ENCODE data around the gene ECE1.

ECE1 gene

GRCh38 chr1:21239221-21239620 is 51.0 kb downstream of the ECE1 start:
- Histone ChIP-seq H3K4me1 (ENCODE audit: control insufficient read depth in 1 of 2, insufficient read depth in 2 of 2, low read length in 2 of 2) (peaks cover 9 to 14% of the 10 kb centered on the region in 2 experiments), H4K91ac (ENCODE audit: low read depth, low read length) (peak overlapping the region; percentile 77), H3K79me1 (ENCODE audit: low read length) (no peaks in the 10 kb centered on the region), H3K79me2 (ENCODE audit: control insufficient read depth, insufficient read depth, low read length, poor library complexity) (no peaks in the 10 kb centered on the region), H3K27ac (ENCODE audit: low read depth, low read length) (no peak overlapping the region), H3K18ac (ENCODE audit: low read length) (no peak overlapping the region), H4K12ac (ENCODE audit: low read depth, low read length) (no peak overlapping the region), H3K9ac (ENCODE audit: low read length) (no peak overlapping the region), H3K4ac (ENCODE audit: low read depth, low read length) (no peak overlapping the region), H3K27me3 (ENCODE audit: insufficient read depth, low read length) (no peaks in the 10 kb centered on the region), H3K4me3 (ENCODE audit: low read depth, low read length) (no peak overlapping the region), H3K14ac (ENCODE audit: low read length) (no peak overlapping the region), H3K36me3 (ENCODE audit: control insufficient read depth in 1 of 2, insufficient read depth in 2 of 2, low read length in 2 of 2) (peaks cover 10 to 16% of the 10 kb centered on the region in 2 experiments), H3K4me2 (ENCODE audit: low read length) (no peak overlapping the region), H2AK5ac (ENCODE audit: low read length) (no peak overlapping the region), H2AFZ (ENCODE audit: insufficient read depth, low read length, poor library complexity) (no peak overlapping the region), H2BK5ac (ENCODE audit: low read depth, low read length, poor library complexity) (no peak overlapping the region), H3K23ac (ENCODE audit: low read length) (no peak overlapping the region), H2BK120ac (ENCODE audit: insufficient read depth, low read length, poor library complexity) (no peak overlapping the region), H4K8ac (ENCODE audit: low read depth, low read length) (no peak overlapping the region), H3K9me3 (ENCODE audit: insufficient read depth, low read depth, low read length) (no peaks in the 10 kb centered on the region), H2BK12ac (ENCODE audit: low read length) (no peak overlapping the region)
- WGBS (ENCODE audit: extremely low coverage, insufficient coverage, insufficient read length), result no CpG with 5 or more reads among the region's 10 CpGs
- peak; percentile 78 to 82 for DNase-seq

GRCh38 chr1:21238141-21238800 is 52.0 kb downstream of the ECE1 start:
- Histone ChIP-seq H2BK120ac (ENCODE audit: insufficient read depth, low read length, poor library complexity) (no peak overlapping the region), H2BK5ac (ENCODE audit: low read depth, low read length, poor library complexity) (peak overlapping the region; percentile 0), H4K8ac (ENCODE audit: low read depth, low read length) (no peak overlapping the region), H3K79me2 (ENCODE audit: control insufficient read depth, insufficient read depth, low read length, poor library complexity) (no peaks in the 10 kb centered on the region), H3K4me2 (ENCODE audit: low read length) (no peak overlapping the region), H2BK12ac (ENCODE audit: low read length) (no peak overlapping the region), H2AK5ac (ENCODE audit: low read length) (no peak overlapping the region), H3K27me3 (ENCODE audit: insufficient read depth, low read length) (no peaks in the 10 kb centered on the region), H3K36me3 (ENCODE audit: control insufficient read depth in 1 of 2, insufficient read depth in 2 of 2, low read length in 2 of 2) (peaks cover 4 to 12% of the 10 kb centered on the region in 2 experiments), H3K14ac (ENCODE audit: low read length) (no peak overlapping the region), H3K18ac (ENCODE audit: low read length) (peak overlapping the region; percentile 7), H2AFZ (ENCODE audit: insufficient read depth, low read length, poor library complexity) (no peak overlapping the region), H4K91ac (ENCODE audit: low read depth, low read length) (peak overlapping the region; percentile 22), H3K9ac (ENCODE audit: low read length) (no peak overlapping the region), H3K79me1 (ENCODE audit: low read length) (no peaks in the 10 kb centered on the region), H3K4me1 (ENCODE audit: control insufficient read depth in 1 of 2, insufficient read depth in 2 of 2, low read length in 2 of 2) (peaks cover 9 to 14% of the 10 kb centered on the region in 2 experiments), H4K12ac (ENCODE audit: low read depth, low read length) (no peak overlapping the region), H3K4ac (ENCODE audit: low read depth, low read length) (no peak overlapping the region), H3K23ac (ENCODE audit: low read length) (no peak overlapping the region), H3K27ac (ENCODE audit: low read depth, low read length) (peak overlapping the region; percentile 35), H3K4me3 (ENCODE audit: low read depth, low read length) (no peak overlapping the region), H3K9me3 (ENCODE audit: insufficient read depth, low read depth, low read length) (no peaks in the 10 kb centered on the region)
- WGBS (ENCODE audit: extremely low coverage, insufficient coverage, insufficient read length), result no CpG with 5 or more reads among the region's 17 CpGs
- peak; percentile 99 for DNase-seq

GRCh38 chr1:21237446-21238088 is 52.7 kb downstream of the ECE1 start:
- Histone ChIP-seq H4K8ac (ENCODE audit: low read depth, low read length) (no peak overlapping the region), H3K9me3 (ENCODE audit: insufficient read depth, low read depth, low read length) (no peaks in the 10 kb centered on the region), H3K27me3 (ENCODE audit: insufficient read depth, low read length) (no peaks in the 10 kb centered on the region), H2BK120ac (ENCODE audit: insufficient read depth, low read length, poor library complexity) (no peak overlapping the region), H3K79me2 (ENCODE audit: control insufficient read depth, insufficient read depth, low read length, poor library complexity) (no peaks in the 10 kb centered on the region), H3K27ac (ENCODE audit: low read depth, low read length) (peak overlapping the region; percentile 35), H2AFZ (ENCODE audit: insufficient read depth, low read length, poor library complexity) (no peak overlapping the region), H4K12ac (ENCODE audit: low read depth, low read length) (no peak overlapping the region), H3K18ac (ENCODE audit: low read length) (peak overlapping the region; percentile 7), H3K4me3 (ENCODE audit: low read depth, low read length) (no peak overlapping the region), H3K4me1 (ENCODE audit: control insufficient read depth in 1 of 2, insufficient read depth in 2 of 2, low read length in 2 of 2) (peaks cover 9 to 14% of the 10 kb centered on the region in 2 experiments), H3K4me2 (ENCODE audit: low read length) (no peak overlapping the region), H2BK5ac (ENCODE audit: low read depth, low read length, poor library complexity) (no peak overlapping the region), H2BK12ac (ENCODE audit: low read length) (no peak overlapping the region), H3K36me3 (ENCODE audit: control insufficient read depth in 1 of 2, insufficient read depth in 2 of 2, low read length in 2 of 2) (peaks cover 6 to 16% of the 10 kb centered on the region in 2 experiments), H3K14ac (ENCODE audit: low read length) (no peak overlapping the region), H2AK5ac (ENCODE audit: low read length) (no peak overlapping the region), H3K4ac (ENCODE audit: low read depth, low read length) (no peak overlapping the region), H3K23ac (ENCODE audit: low read length) (no peak overlapping the region), H3K79me1 (ENCODE audit: low read length) (no peaks in the 10 kb centered on the region), H3K9ac (ENCODE audit: low read length) (no peak overlapping the region), H4K91ac (ENCODE audit: low read depth, low read length) (peak overlapping the region; percentile 22)
- no CpG with 5 or more reads among the region's 12 CpGs for WGBS (ENCODE audit: extremely low coverage, insufficient coverage, insufficient read length)
- peak in 1 of 2 donors; percentile 21 for DNase-seq

GRCh38 chr1:21236178-21236577 is 54.1 kb downstream of the ECE1 start:
- no peak for DNase-seq
- no peak overlapping the region for H3K9ac ChIP-seq (ENCODE audit: low read length)
- no peak overlapping the region for H3K18ac ChIP-seq (ENCODE audit: low read length)
- H3K79me1 ChIP-seq (ENCODE audit: low read length), result no peaks in the 10 kb centered on the region
- H3K27me3 ChIP-seq (ENCODE audit: insufficient read depth, low read length), result no peaks in the 10 kb centered on the region
- H3K4ac ChIP-seq (ENCODE audit: low read depth, low read length), result no peak overlapping the region
- H2AK5ac ChIP-seq (ENCODE audit: low read length), result no peak overlapping the region
- no peak overlapping the region for H2AFZ ChIP-seq (ENCODE audit: insufficient read depth, low read length, poor library complexity)
- H2BK120ac ChIP-seq (ENCODE audit: insufficient read depth, low read length, poor library complexity), result no peak overlapping the region
- H3K23ac ChIP-seq (ENCODE audit: low read length), result no peak overlapping the region
- WGBS (ENCODE audit: extremely low coverage, insufficient coverage, insufficient read length), result no CpG with 5 or more reads among the region's 25 CpGs
- H3K14ac ChIP-seq (ENCODE audit: low read length), result no peak overlapping the region
- no peak overlapping the region for H3K27ac ChIP-seq (ENCODE audit: low read depth, low read length)
- H3K4me3 ChIP-seq (ENCODE audit: low read depth, low read length), result no peak overlapping the region
- peaks cover 3 to 9% of the 10 kb centered on the region in 2 experiments for H3K4me1 ChIP-seq (ENCODE audit: control insufficient read depth in 1 of 2, insufficient read depth in 2 of 2, low read length in 2 of 2)
- no peaks in the 10 kb centered on the region for H3K9me3 ChIP-seq (ENCODE audit: insufficient read depth, low read depth, low read length)
- no peak overlapping the region for H2BK12ac ChIP-seq (ENCODE audit: low read length)
- no peak overlapping the region for H3K4me2 ChIP-seq (ENCODE audit: low read length)
- peak overlapping the region; percentile 15 for H4K91ac ChIP-seq (ENCODE audit: low read depth, low read length)
- H4K12ac ChIP-seq (ENCODE audit: low read depth, low read length), result no peak overlapping the region
- H3K36me3 ChIP-seq (ENCODE audit: control insufficient read depth in 1 of 2, insufficient read depth in 2 of 2, low read length in 2 of 2), result peaks cover 6 to 16% of the 10 kb centered on the region in 2 experiments
- no peak overlapping the region for H2BK5ac ChIP-seq (ENCODE audit: low read depth, low read length, poor library complexity)
- no peaks in the 10 kb centered on the region for H3K79me2 ChIP-seq (ENCODE audit: control insufficient read depth, insufficient read depth, low read length, poor library complexity)
- H4K8ac ChIP-seq (ENCODE audit: low read depth, low read length), result no peak overlapping the region

Data from trophoblast cell (in vitro differentiated cells and primary cell).